Measurements from ENCODE around the gene CDC42BPB. TPM values are rescaled to one million over a fixed set of nuclear protein-coding genes. Genes with fewer than 3 reads are reported as not detected.

Gene CDC42BPB
- total RNA-seq, 1 experiment from 2014 or later, result 103 TPM

DNA sequence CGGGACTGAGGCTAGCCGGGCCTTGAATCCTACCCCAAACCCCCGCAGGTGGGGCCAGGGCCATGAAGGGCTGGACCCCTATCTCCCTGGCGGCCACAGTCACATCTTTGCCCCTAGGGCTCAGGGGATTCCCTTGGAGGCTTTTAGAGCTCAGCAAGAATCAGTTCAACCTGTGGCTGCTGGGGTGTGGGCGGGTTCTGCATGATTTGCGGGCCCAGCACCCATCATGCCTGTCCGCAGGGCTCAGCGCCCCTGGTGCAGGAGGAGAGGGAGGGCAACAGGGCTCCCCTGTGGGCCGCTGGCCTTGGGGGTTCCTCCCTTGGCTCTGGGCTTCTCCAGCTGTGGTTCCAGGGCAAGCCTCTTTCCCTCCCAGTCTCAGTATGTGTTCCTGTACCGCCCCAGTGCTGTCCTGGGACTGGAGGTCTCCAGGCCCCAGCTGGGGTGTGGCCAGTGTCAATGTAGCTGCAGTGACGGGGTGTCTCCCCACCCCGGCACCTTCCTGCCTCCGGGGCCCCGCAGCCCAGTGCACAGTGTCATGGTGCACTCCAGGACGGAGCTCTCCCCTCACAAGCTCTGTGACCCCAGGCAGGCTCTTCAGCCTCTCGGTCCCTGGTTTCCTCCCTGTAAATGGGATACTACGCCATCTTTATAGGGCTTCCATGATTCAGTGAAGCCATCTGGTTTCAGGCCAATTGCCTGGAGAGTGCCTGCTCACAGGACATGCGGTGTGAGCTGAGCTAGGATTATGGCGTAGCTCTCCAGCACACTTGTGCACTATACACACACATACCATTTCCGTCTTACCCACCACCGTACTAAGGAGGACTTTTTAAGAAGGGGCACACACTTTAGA lies 16.8 kb upstream of the CDC42BPB start:
- no peak for DNase-seq
- no peak overlapping the region for H3K56ac ChIP-seq (ENCODE audit: insufficient read length, low read depth, low read length)
- no peak overlapping the region for H3K4ac ChIP-seq (ENCODE audit: low read depth, low read length)
- Mint-ChIP-seq H3K4me3 (peak overlapping the region; percentile 10 to 11; a peak in 1 of 5 replicates), H3K27me3 (ENCODE audit: low read depth) (peaks cover 16% of the 10 kb centered on the region), H3K9me3 (no peaks in the 10 kb centered on the region; a peak in 1 of 5 replicates), H3K27ac (no peak overlapping the region), H3K4me1 (no peaks in the 10 kb centered on the region), H3K36me3 (ENCODE audit: insufficient read depth in 1 of 3, low read depth in 3 of 3) (no peaks in the 10 kb centered on the region)
- no peaks in the 10 kb centered on the region for H3K79me2 ChIP-seq (ENCODE audit: insufficient read depth, low read length)
- H3T11ph ChIP-seq (ENCODE audit: low read length), result no peak overlapping the region
- H2BK5ac ChIP-seq (ENCODE audit: insufficient read length, low read length), result no peak overlapping the region
- no peak overlapping the region for H4K91ac ChIP-seq (ENCODE audit: insufficient read length, low read depth, low read length)
- H3K23me2 ChIP-seq (ENCODE audit: insufficient read length, low read depth, low read length, poor library complexity, severe bottlenecking), result no peaks in the 10 kb centered on the region
- H3K9ac ChIP-seq (ENCODE audit: extremely low read depth, insufficient read length, low read length), result no peak overlapping the region
- H3K27ac ChIP-seq (ENCODE audit: insufficient read length, low read depth, low read length), result no peak overlapping the region
- H4K8ac ChIP-seq (replicated peaks; ENCODE audit: insufficient read length, low read depth, low read length), result no peak overlapping the region
- no CpG with 5 or more reads among the region's 21 CpGs for WGBS (ENCODE audit: extremely low coverage, insufficient read length, low lambda C conversion rate)
- no peak overlapping the region for H3K23ac ChIP-seq (ENCODE audit: insufficient read length, low read depth, low read length)
- no peak overlapping the region for H2BK120ac ChIP-seq (ENCODE audit: low read depth, low read length, poor library complexity, severe bottlenecking)
- no peaks in the 10 kb centered on the region; the same call in 1 of the 2 replicates for H3K27me3 ChIP-seq (ENCODE audit: insufficient read depth, low read length)
- no peak overlapping the region for H2AFZ ChIP-seq (ENCODE audit: low read length)
- TF ChIP-seq, protein P1, sequence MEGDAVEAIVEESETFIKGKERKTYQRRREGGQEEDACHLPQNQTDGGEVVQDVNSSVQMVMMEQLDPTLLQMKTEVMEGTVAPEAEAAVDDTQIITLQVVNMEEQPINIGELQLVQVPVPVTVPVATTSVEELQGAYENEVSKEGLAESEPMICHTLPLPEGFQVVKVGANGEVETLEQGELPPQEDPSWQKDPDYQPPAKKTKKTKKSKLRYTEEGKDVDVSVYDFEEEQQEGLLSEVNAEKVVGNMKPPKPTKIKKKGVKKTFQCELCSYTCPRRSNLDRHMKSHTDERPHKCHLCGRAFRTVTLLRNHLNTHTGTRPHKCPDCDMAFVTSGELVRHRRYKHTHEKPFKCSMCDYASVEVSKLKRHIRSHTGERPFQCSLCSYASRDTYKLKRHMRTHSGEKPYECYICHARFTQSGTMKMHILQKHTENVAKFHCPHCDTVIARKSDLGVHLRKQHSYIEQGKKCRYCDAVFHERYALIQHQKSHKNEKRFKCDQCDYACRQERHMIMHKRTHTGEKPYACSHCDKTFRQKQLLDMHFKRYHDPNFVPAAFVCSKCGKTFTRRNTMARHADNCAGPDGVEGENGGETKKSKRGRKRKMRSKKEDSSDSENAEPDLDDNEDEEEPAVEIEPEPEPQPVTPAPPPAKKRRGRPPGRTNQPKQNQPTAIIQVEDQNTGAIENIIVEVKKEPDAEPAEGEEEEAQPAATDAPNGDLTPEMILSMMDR (conservative IDR thresholded peaks at IDR 0.05), result no peak
- H2BK15ac ChIP-seq (ENCODE audit: low read depth, low read length), result no peak overlapping the region
- no peak overlapping the region for H3K4me2 ChIP-seq (ENCODE audit: insufficient read depth, insufficient read length, low read length)
- H3K4me1 ChIP-seq (ENCODE audit: insufficient read depth, low read length), result no peaks in the 10 kb centered on the region
- no peak overlapping the region for H3K18ac ChIP-seq (ENCODE audit: insufficient read length, low read depth, low read length)
- no peaks in the 10 kb centered on the region for H4K20me1 ChIP-seq (ENCODE audit: control insufficient read depth, insufficient read depth, insufficient read length)
- no peaks in the 10 kb centered on the region for H3K9me3 ChIP-seq (ENCODE audit: control insufficient read depth, low read depth, low read length)
- no peak overlapping the region for H4K5ac ChIP-seq (ENCODE audit: insufficient read length, low read depth, low read length)
- H2BK20ac ChIP-seq (ENCODE audit: low read depth, low read length, poor library complexity, severe bottlenecking), result no peak overlapping the region
- H3K79me1 ChIP-seq (ENCODE audit: insufficient read depth, low read depth, low read length, poor library complexity, severe bottlenecking), result no peaks in the 10 kb centered on the region
- no peak overlapping the region for H2BK12ac ChIP-seq (ENCODE audit: insufficient read length, low read depth, low read length)
- H3K14ac ChIP-seq (ENCODE audit: insufficient read depth, low read length), result no peak overlapping the region
- H2AK5ac ChIP-seq (ENCODE audit: insufficient read length, low read length), result no peak overlapping the region

All from H9 (cell line).